GM20000 (cell line): ENCODE data around the gene SLC25A22.

Experiments
- DNase-seq: peaks from one replicate; pipeline ENCODE4 v3.0.0; 2012; ENCODE audit warnings: low spot score
- TF ChIP-seq, protein P1 (sequence below): IDR thresholded peaks from 2 replicates; pipeline ENCODE4 v1.5.1; 2012; ENCODE audit warnings: mild to moderate bottlenecking, control low read depth; ENCODE audit errors: extremely low read depth, missing control alignments

SLC25A22 gene

GRCh38 chr11:825366-826226 lies 27.5 kb upstream of the SLC25A22 start:
- TF ChIP-seq, protein P1, sequence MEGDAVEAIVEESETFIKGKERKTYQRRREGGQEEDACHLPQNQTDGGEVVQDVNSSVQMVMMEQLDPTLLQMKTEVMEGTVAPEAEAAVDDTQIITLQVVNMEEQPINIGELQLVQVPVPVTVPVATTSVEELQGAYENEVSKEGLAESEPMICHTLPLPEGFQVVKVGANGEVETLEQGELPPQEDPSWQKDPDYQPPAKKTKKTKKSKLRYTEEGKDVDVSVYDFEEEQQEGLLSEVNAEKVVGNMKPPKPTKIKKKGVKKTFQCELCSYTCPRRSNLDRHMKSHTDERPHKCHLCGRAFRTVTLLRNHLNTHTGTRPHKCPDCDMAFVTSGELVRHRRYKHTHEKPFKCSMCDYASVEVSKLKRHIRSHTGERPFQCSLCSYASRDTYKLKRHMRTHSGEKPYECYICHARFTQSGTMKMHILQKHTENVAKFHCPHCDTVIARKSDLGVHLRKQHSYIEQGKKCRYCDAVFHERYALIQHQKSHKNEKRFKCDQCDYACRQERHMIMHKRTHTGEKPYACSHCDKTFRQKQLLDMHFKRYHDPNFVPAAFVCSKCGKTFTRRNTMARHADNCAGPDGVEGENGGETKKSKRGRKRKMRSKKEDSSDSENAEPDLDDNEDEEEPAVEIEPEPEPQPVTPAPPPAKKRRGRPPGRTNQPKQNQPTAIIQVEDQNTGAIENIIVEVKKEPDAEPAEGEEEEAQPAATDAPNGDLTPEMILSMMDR: no peak
- DNase-seq: no peak

GRCh38 chr11:824942-825341 lies 26.9 kb upstream of the SLC25A22 start:
- DNase-seq: no peak
- TF ChIP-seq, protein P1: no peak

GRCh38 chr11:824292-824880 lies 26.3 kb upstream of the SLC25A22 start:
- TF ChIP-seq, protein P1: no peak
- no peak for DNase-seq

DNA sequence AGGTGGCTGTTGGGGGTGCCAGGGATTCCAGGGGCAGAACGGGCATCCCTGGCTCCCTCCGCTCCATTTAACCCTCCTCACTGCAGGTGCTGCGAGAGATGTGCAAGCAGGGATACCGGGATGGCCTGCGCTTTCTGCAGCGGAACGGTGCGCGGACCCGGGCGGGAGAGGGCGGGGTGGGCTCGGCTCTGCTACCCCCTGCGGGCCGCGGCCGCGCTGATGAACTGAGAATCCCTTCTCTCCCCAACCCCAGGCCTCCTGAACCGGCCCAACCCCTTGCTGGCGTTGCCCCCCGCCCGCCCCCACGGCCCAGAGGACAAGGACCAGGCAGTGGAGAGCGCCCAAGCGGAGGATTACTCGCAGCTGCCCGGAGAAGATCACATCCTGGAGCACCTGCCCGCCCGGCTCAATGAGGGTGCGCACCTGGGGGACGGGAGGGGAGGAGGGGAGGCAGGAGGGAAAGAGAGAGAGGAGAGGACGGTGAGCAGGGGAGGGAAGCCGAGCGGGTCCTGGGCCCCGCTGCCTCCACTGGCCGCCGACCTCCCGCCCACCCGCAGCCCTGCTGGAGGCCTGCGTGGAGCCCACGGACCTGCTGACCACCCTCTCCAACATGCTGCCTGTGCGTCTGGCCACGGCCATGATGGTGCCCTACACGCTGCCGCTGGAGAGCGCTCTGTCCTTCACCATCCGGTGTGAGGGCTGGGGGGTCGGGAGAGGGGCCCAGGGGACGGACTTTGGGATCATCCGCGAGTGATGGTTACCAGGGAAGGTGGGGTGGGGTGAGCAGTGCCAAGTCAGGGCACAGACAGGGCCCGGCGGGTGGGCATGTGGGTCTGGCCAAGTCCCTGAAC lies 25.6 kb upstream of the SLC25A22 start:
- no peak for DNase-seq
- TF ChIP-seq, protein P1: no peak

- DNase-seq: no peak
- TF ChIP-seq, protein P1: no peak
These were observed 23.7 kb upstream of the SLC25A22 start for GRCh38 chr11:821512-822371.

DNA sequence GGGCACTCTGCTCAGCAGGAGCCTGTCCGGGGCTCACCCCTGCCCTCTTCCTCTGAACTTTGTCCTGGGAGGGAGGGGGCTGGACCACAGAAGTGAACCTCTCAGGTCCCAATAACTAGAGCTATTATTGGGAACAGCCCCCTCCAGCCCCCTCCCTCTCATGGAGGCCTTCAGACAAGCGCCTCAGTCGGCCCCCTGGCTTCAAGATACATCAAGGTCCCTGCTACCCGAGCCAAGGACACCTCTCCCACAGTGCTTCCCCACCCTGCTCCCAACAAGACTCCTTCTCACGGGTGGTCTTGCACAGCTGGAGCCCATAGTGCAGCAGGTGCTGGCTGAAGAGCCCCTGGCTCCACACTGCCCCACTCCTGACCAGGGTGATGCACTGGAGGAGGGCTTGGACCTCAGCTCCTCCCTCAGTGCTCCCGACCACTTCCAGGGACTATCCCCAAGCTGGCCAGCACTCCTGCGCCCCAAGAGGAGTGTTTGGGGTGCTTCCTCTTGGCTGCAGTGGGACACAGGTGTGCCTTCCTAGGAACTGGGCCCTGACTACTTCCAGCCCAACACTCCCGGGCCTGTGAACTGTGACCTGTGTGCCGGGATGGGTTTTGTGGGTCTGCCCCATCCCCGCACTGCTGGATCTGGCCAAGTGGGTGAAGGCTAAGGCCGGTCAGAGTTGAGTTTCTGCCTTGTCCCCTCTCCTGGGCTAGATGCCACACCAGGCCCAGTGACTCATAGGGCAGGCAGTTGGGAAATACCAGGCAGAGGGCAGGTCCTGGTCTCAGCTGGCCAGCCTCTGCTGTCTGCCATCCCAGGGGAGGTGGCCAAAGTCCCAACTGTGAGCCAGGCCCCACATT lies 22.8 kb upstream of the SLC25A22 start:
- TF ChIP-seq, protein P1: no peak
- DNase-seq: no peak
